Activated CD8-positive, alpha-beta memory T cell treated with anti-CD3 and anti-CD28 coated beads for 24 hours (primary cell): ENCODE results near the gene TYW1B.
"Not testable (repeated sequence)": the region's sequence is repeated elsewhere in the genome, so short reads cannot be mapped to it uniquely, and the experiment has no call there.

Experiments used
- DNase-seq: peaks from one replicate; pipeline ENCODE4 v3.0.0-alpha.2; 2020

Gene TYW1B

DNA sequence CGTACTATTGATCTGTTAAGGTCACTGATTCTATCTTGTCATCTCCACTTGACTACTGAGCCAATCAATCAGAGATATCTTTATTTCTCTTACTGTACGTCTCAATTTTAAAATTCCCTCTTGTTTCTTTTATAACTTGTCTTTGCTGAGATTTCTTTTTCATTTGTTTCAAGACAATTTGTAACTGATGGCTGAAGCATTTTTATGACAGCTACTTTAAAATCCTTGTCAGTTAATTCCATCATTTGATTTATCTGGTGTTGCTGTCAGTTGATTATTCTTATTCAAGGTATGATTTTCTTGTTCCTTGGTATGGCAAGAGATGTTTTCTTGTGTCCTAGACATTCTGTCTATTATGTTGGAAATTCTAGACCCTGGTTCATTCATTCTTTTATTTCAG, 76.6 kb downstream of the TYW1B start:
- no peak for DNase-seq

- not testable (repeated sequence) for DNase-seq
These were observed 79.4 kb downstream of the TYW1B start for GRCh38 chr7:72748649-72749048.

GRCh38 chr7:72744244-72744926, 83.6 kb downstream of the TYW1B start:
- not testable (repeated sequence) for DNase-seq

GRCh38 chr7:72743801-72744200, 84.2 kb downstream of the TYW1B start:
- not testable (repeated sequence) for DNase-seq

DNA sequence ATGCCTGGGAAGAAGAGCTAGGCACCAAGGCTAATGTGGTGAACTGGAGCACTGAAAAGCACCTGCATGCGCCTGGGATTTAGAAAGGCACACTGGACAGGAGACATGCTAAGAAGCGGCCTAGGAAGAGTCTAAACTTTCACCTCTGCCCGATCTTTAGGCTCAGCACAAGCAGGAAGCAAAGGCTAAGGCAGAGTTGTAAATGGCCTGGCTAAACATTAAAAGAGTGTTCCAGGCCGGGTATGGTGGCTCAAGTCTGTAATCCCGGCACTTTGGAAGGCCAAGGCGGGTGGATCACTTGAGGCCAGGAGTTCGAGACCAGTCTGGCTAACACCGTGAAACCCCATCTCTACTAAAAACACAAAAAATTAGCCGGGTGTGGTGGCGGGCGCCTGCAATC, 88.3 kb downstream of the TYW1B start:
- DNase-seq: not testable (repeated sequence)

DNA sequence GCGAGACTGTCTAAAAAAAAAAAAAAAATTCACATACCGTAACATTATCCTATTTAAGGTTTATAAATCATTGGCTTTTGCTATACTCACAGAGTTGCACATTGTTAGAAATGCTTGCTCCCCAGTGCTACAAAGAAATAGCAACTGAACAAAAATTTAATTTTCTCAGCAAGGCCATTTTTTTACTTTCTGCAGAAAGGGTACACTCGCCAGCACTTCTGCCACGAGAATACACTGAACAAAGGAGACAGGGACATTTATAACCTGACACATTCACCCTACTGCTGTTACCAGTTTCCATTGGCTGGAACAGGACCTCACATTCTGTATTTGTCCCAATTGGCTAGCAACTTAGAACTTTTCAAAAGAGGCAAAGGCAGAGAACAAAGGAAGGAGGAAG, 92.1 kb downstream of the TYW1B start:
- not testable (repeated sequence) for DNase-seq

GRCh38 chr7:72730815-72731214, 97.2 kb downstream of the TYW1B start:
- not testable (repeated sequence) for DNase-seq

DNA sequence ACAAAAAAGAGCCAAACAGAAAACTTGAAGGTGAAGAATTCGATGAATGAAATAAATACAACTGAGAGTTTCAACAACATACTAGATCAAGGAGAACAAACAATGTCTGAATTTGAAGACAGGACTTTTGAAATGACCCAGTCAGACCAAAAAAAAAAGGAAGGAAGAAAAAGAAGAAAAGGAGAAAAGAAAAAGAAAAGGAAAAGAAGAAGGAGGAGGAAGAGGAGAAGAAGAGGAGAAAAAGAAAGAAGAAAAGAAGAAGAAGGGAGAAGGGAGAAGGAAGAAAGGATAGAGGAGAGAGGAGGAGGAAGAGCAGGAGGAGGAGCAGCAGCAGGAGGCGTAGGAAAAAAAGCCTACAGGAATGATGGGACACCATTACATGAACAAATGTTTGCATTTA, 97.6 kb downstream of the TYW1B start:
- not testable (repeated sequence) for DNase-seq

DNA sequence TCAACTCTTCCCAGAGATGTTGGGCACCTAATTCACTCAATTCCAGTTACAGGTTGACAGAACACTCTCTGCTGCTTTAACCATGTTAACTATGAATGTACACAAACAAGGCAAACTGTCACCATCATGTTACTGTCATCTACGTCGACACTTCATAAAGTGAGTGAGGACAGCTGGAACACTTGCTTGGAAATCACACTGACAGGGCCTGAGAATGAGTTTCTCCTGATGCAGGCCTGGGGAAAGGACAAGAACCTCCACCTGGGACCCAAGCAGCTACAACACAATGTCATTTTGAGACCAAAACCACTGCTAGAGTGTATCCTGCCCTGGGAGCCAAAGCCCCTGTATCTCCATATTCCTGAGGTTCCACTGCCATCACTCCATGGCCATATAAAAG, 98.9 kb downstream of the TYW1B start:
- DNase-seq: not testable (repeated sequence)

GRCh38 chr7:72722694-72723093, 105.3 kb downstream of the TYW1B start:
- DNase-seq: not testable (repeated sequence)

GRCh38 chr7:72720890-72721289, 107.1 kb downstream of the TYW1B start:
- not testable (repeated sequence) for DNase-seq

DNA sequence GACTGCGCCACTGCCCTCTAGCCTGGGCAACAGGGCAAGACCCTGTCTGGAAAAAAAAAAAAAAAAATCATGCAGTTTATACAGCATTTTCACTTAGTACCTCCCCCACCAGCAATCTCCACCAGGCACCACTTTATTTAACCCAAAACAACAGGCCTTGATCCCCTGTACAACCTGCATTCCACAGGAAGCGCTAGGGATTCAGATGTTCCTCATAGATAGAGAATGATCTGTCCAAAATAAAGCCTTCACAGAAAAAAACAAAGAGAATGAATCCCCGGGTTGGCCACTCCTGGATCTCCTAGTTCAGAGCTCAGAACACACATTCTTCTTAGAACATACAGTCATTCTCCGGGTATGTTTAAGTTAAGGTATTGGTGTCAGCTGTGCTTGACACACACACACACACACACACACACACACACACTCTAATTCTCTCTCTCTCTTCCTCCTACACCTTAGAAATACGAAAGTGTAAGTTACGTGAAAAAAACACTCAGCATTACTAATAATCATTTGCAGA, 110.7 kb downstream of the TYW1B start:
- not testable (repeated sequence) for DNase-seq

DNA sequence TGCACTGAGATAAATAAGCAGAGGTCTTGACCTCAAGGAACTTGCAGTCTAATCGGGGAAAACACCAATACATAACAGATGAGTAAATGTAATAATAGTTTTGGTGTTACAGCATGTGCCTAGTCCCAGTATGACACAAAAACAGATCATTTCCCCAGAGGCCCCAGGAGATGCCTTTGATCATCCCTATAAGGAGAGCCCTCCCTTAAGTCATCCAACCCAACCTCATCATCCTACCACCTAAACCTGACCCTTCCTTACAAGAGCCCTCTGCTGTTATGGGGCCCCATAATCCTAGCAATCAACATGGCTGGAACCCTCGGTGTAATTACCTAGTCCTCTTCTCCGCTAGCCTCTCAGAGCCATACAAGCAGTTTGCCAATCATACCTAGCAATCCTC, 116.1 kb downstream of the TYW1B start:
- DNase-seq: not testable (repeated sequence)

DNA sequence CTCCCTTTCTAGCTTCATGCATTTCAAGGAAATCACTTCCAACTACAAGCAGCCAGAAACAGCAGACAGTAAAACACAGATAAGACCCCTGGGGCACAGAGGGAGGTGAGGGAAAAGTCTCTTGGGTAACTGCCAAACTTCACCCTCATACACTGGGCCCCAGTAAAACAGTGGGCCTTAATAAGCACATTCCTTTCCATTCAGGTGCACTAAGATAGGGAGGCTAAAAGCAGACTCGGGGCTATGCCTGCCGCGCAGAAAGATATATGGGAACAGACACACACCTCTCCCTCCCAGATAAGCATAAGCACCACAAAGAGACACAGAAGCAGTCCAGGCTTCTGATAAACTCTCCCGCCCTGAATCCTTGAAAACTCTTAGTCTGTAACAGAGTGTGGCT, 117.0 kb downstream of the TYW1B start:
- DNase-seq: no peak

DNA sequence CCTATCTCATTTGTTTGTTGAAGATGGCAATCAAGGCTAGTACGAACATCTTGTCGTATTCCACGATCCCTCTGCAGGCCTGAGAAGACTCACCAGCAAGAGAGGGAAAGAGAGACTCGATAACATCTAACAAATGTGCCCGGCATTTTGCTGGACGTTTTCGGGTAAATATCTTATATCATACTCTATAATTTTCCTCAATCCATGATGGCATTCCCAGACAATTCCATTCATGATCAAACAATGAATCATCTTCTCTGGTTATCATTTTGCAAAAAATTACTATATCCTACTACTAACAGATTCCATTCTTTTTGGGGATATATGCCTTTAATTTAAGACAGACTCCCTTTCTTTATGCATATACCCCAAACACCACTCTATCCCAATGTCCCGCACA, 118.1 kb downstream of the TYW1B start:
- DNase-seq: no peak

DNA sequence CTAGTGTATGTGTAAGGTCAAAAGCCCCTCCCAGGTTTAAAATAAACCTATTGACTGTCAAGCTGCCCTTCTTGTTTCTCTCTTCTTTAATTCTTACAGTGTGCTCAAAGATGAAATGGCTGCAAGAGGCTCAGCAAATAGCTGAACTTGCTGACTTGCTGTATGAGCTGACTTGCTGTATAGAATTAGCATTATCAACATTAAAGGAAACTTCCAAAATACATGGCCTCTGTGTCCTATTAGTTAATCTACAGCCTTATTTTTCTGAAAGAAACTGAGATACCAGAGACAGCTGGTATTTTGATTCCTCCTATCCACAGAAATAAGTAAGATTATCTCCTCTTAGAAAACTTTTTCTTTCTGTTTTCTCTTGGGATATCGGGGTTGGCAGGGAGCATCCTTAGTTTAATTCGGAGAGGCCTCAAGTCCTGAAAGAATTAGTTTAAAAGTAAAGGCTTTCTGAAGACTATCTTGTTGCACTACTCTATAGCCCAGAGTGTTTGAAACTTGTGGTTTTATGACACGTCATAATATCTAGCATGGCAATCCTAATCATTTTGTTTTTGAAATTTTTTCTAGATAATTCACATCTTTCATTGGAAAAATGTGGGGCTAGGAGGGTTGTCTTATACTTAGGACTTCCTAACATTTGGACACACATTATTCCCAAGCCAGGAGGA, 119.5 kb downstream of the TYW1B start:
- not testable (repeated sequence) for DNase-seq

- DNase-seq: no peak
These were observed 121.5 kb downstream of the TYW1B start for GRCh38 chr7:72706521-72706920.

GRCh38 chr7:72705693-72706092, 122.3 kb downstream of the TYW1B start:
- not testable (repeated sequence) for DNase-seq

DNA sequence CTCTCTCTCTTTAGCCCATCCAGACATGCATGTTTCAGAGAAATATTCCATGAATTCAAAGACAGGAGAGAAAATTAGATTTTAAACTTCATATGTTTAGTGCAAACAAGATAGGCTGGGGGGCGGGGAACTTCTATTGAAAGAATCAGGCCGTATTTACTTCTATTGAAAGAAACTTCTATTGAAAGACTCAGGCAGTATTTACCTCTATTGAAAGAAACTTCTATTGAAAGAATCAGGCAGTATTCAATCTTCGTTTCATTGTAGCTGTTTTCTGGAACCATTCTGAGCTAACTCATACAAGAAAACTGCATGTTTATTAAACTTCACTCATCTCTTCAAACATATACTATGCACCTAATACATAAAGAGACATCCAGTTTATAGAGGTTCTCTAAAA, 123.1 kb downstream of the TYW1B start:
- no peak for DNase-seq

GRCh38 chr7:72700548-72700947, 127.5 kb downstream of the TYW1B start:
- DNase-seq: not testable (repeated sequence)

- not testable (repeated sequence) for DNase-seq
These were observed 130.9 kb downstream of the TYW1B start for GRCh38 chr7:72697066-72697465.

DNA sequence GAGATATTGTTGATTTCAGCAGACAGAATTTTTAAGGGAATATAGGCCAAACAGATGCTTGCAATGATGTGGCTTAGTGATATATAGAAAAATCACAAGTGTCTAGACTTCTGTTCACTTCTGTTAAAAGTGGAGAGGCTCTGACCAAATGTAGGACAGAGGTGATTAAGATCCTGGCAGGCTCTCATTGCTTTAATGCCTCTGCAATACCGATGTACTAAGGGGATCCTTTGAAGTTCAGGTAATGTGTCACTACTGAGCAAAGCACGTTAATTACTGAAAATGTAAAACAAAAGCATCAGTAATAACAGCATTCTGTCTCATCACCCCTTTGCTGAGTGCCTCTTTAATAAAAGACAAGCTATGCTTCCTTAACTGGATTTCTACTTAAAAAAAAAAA, 131.4 kb downstream of the TYW1B start:
- not testable (repeated sequence) for DNase-seq

DNA sequence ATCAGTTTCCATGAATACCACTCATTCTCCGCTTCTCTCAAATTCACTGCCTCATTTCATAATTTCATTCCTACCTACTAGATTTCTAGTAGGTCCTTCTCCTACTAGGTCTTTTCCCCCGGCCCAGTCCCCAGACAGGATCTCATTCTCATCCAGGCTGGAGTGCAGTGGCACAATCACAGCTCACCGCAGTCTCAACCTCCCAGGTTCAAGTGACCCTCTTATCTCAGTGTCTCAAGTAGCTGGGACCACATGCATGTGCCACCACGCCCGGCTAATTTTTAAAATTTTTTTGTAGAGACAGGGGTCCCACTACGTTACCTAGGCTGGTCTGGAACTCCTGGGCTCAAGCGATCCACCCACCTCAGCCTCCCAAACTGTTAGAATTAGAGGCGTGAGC, 132.5 kb downstream of the TYW1B start:
- DNase-seq: not testable (repeated sequence)

- not testable (repeated sequence) for DNase-seq
These were observed 136.6 kb downstream of the TYW1B start for GRCh38 chr7:72691442-72691841.
